GM12878 (cell line): ENCODE results near the gene DNAJC17. TPM values are rescaled to one million over a fixed set of nuclear protein-coding genes. Genes with fewer than 3 reads are reported as not detected.

Experiments
- BACH1 ChIP-seq: fragments of 450-650 bp; IDR thresholded peaks from 2 replicates; pipeline ENCODE4 v1.6.1; 2017; ENCODE audit warnings: mild to moderate bottlenecking, borderline replicate concordance
- BCL3 ChIP-seq: IDR thresholded peaks from 2 replicates; pipeline ENCODE4 v1.6.1; 2011; ENCODE audit warnings: borderline replicate concordance, low read depth, mild to moderate bottlenecking, moderate library complexity, low read length; ENCODE audit not compliant: insufficient read depth, poor library complexity, severe bottlenecking
- BHLHE40 ChIP-seq, 2 experiments: fragments of 450-650 bp in 1 of 2; IDR thresholded peaks; 2 replicates each; pipeline ENCODE4 v1.6.1; 2011 to 2017; ENCODE audit warnings: low read depth in 2 of 2, borderline replicate concordance in 1 of 2, improper control_type of control experiment in 1 of 2, low read length in 1 of 2, mild to moderate bottlenecking in 1 of 2
- CBX5 ChIP-seq: sonication (generic); IDR thresholded peaks from 2 replicates; pipeline ENCODE4 v1.6.1; 2016; ENCODE audit warnings: low read depth, moderate library complexity, mild to moderate bottlenecking, inconsistent platforms
- GATAD2B ChIP-seq: fragments of 450-650 bp; conservative IDR thresholded peaks from 2 replicates; pipeline ENCODE4 v1.6.1; 2017; ENCODE audit warnings: low read depth, mild to moderate bottlenecking, moderate library complexity
- NFYB ChIP-seq: IDR thresholded peaks from 2 replicates; pipeline ENCODE4 v1.6.1; 2011; ENCODE audit warnings: low read depth, mild to moderate bottlenecking, low read length, improper control_type of control experiment, moderate library complexity; ENCODE audit not compliant: insufficient read depth
- NKRF ChIP-seq: fragments of 450-650 bp; conservative IDR thresholded peaks from 2 replicates; pipeline ENCODE4 v1.6.1; 2017; ENCODE audit warnings: mild to moderate bottlenecking, moderate library complexity
- POLR2A ChIP-seq: IDR thresholded peaks from 2 replicates; pipeline ENCODE4 v1.6.1; 2011; ENCODE audit warnings: low read depth, mild to moderate bottlenecking, low read length
- POLR2AphosphoS2 ChIP-seq: IDR thresholded peaks from 2 replicates; pipeline ENCODE4 v1.6.1; 2011; ENCODE audit warnings: low read depth, mild to moderate bottlenecking, low read length, improper control_type of control experiment, moderate library complexity
- USF2 ChIP-seq: IDR thresholded peaks from 2 replicates; pipeline ENCODE4 v1.6.1; 2011; ENCODE audit warnings: low read depth, low read length, improper control_type of control experiment, borderline replicate concordance
- ZNF217 ChIP-seq: fragments of 450-650 bp; IDR thresholded peaks from 2 replicates; pipeline ENCODE4 v1.6.1; 2017; ENCODE audit warnings: antibody characterized with exemption, mild to moderate bottlenecking
- ZSCAN29 ChIP-seq: fragments of 450-650 bp; IDR thresholded peaks from 2 replicates; pipeline ENCODE4 v1.6.1; 2017; ENCODE audit warnings: mild to moderate bottlenecking, moderate library complexity
- polyA plus RNA-seq, 11 experiments: library from polyadenylated mRNA; depleted of rRNA in 4 of 11; unstranded in 6 of 11; stranded (reverse) in 5 of 11; fragments of >200 nt; fragmentation: Nextera tagmentation in 4 of 11; fragmentation: Illumina TruSeq in 1 of 11; extraction: Ambion mirVana in 4 of 11; extraction: Trizol in 1 of 11; gene quantifications; 1 replicate in 1 of 11; 2 replicates in 10 of 11; pipeline versions ENCODE4 v1.2.1 to v1.2.3, GENCODE V29; 2011 to 2016; ENCODE audit warnings: inconsistent platforms in 2 of 11, missing spikeins in 2 of 11, low read depth in 1 of 11
- total RNA-seq, 4 experiments: library from RNA; depleted of rRNA in 3 of 4; stranded (reverse); fragments of >200 nt in 3 of 4; fragmentation: Illumina TruSeq in 1 of 4; extraction: Trizol in 1 of 4; gene quantifications; 2 replicates each; pipeline versions ENCODE4 v1.2.1 to v1.2.3, GENCODE V29; 2013 to 2021

Gene DNAJC17
- total and polyA plus RNA-seq, 10 of the 15 experiments (the other 5 are each of a cell fraction or from before 2014, with no cell fraction given): 6.1 to 62.8 (median 45.4) TPM

DNA sequence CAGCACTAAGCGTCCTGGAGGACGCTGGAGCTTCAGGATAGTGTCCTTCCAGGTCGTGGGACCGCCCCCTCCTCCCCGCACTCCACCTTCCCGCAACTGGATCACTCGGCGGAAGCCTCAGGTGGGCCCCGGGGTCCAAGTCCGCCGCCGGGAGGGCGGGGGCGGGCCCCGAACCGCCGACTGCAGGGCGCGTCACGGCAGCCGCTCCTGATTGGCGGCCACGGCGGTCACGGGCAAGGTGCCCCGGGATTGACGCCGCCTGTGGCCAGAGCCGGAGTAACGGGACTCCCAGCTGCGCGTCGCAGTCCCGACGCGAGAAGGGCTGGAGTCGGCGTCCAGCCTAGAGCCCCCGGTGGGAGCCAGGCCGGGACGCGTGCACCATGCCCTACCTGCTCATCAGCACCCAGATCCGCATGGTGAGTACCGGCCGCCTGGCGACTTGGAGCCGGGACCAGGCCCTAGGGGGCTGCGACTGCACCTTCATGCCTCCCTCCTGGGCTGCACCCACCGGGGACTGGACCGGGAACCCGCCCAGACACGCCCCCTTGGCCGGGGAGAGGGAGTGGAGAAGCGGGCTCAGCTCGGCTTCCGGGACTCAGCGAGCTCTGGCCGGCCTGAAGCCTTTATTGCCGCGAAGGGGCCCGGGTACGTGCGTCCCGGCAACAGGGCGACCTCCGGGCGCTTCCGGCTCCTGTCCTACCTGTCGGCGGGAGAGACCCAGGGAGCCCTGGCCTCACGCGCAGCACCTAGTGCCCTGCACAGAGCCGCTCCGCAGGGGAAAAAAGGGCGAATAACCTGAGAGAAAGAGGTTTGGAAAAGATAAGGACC, 43.3 kb downstream of the DNAJC17 start, which contains the start of gene GCHFR (continued):
- TF ChIP-seq NFYB: peak; percentile 80; the same call in 1 of the 2 replicates
- TF ChIP-seq NKRF: peak; percentile 29; the same call in 1 of the 2 replicates
- peak; percentile 82 to 95; a peak in 3 of 4 replicates for TF ChIP-seq BHLHE40 (IDR thresholded peaks at IDR 0.05; ENCODE audit: borderline replicate concordance in 1 of 2, low read depth in 2 of 2, low read length in 1 of 2)
- no peak for TF ChIP-seq USF2
- peak; percentile 78; the same call in 1 of the 2 replicates for TF ChIP-seq BACH1
- TF ChIP-seq ZSCAN29: no peak
- 0 out of 2 replicates have a peak, but pooled peaks have one; percentile 32 for TF ChIP-seq ZNF217
- TF ChIP-seq POLR2AphosphoS2: peak; percentile 81; the same call in 1 of the 2 replicates
- TF ChIP-seq CBX5: 0 out of 2 replicates have a peak, but pooled peaks have one; percentile 39
- TF ChIP-seq POLR2A: peak; percentile 79
- peak; percentile 54 for TF ChIP-seq GATAD2B
- peak; percentile 25 for TF ChIP-seq BCL3
